ENCODE measurements around the gene GMDS. TPM values are rescaled to one million over a fixed set of nuclear protein-coding genes. Genes with fewer than 3 reads are reported as not detected.
A peak's percentile ranks its signal among the peaks of the same experiment; 100 is the strongest.

Gene GMDS
- polyA plus RNA-seq, 4 donors, result 63.3 to 87.8 (median 71.6) TPM

DNA sequence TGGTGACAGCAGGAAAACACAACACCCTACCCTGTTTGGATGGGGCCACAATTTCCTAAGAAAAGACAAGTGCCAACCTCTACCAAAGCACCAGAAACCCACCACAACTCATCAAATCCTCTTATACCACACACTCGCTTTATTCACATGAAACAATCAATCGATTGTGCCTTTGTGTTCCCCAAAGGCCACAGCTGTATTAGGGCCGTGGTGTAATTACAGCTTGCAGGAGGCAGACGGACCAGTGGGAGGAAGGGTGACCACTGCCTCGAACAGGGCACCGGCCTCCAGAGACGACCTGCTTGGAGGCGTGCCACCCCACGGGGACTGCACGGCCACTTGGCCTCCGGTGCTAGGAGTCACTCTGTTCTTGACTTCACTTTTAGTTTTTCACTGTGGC is 371.6 kb downstream of the GMDS start:
- no peak for DNase-seq (ENCODE audit: low read depth in 4 of 4, low spot score in 2 of 4)

- peak in 2 of 4 donors; percentile 82 to 85 for DNase-seq (ENCODE audit: low read depth in 4 of 4, low spot score in 2 of 4)
These were observed 372.7 kb downstream of the GMDS start for GRCh38 chr6:1872649-1873131.

GRCh38 chr6:1871724-1872315 is 373.6 kb downstream of the GMDS start:
- no peak for DNase-seq (ENCODE audit: low read depth in 4 of 4, low spot score in 2 of 4)

GRCh38 chr6:1870932-1871331 is 374.5 kb downstream of the GMDS start:
- DNase-seq (ENCODE audit: low read depth in 4 of 4, low spot score in 2 of 4), result peak in 1 of 4 donors; percentile 69

DNA sequence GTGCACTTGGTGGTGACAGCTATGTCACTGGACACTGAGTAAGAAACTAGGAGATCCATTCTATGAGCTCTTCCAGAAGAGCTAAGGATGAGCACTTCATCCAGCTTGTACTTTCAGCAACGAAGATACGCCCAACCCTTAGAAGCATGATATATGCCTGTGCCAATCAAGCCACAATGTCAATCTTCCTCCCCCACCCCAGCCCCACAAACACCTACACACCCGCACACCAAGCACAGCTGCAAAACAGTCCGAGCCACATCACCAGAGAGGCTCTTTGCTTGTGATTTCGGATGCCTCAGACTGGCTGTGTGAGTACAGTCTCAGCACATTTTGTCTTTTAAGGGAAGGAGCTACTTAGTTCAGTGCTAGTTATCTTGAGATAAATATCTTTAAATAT is 375.2 kb downstream of the GMDS start:
- no peak for DNase-seq (ENCODE audit: low read depth in 4 of 4, low spot score in 2 of 4)

- DNase-seq (ENCODE audit: low read depth in 4 of 4, low spot score in 2 of 4), result no peak
These were observed 375.6 kb downstream of the GMDS start for GRCh38 chr6:1869769-1870168.

DNA sequence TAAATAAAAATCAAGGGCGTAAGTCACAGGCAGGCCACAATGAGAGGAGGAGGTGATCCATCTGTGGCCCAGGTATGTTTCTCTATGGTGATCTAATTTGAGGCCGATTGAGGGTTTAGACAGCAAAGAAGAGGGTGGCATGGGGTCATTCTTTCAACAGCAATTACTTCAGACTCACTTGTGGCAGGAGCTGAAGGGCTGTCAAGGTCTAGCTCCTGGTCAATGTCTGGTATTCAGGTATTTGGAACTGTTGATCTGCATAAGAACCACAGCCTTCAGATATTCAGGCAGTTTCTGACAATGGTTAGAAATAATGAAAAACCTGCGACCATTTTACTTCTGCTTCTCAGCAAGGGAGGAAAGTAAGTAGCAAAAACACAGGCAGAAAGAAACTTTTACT is 376.1 kb downstream of the GMDS start:
- DNase-seq (ENCODE audit: low read depth in 4 of 4, low spot score in 2 of 4), result no peak

DNA sequence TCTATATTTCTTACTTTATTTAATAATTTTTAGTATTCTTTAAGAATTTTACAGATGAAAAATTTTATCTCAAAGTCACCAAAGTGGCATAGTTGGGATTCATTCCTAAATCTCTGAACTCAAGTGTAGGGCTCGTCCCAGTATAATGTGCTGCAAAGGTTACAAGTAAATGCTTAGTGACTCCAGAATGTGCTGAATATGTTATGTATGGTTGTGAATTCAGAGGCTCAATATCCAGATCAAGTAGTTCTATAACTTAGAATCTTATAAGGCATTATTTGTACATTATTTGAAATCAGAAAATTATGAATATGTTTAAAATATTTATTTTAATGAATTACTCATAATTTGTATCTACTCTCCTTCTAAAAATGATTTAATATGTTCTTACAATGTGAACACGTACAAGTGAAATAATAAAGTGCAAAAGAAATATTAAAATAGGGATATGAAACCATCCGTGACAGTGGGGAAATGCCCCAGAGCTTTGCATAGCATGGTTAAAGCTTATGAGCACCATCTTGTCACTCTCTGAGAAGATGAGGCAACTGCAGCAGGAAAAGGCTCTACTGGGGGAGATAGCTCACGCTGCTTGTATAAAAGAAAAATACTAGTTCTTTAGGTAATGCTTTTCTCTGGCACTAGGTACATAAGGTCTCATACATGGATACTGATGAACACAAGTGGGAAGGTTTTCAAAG is 376.7 kb downstream of the GMDS start:
- no peak for DNase-seq (ENCODE audit: low read depth in 4 of 4, low spot score in 2 of 4)

DNA sequence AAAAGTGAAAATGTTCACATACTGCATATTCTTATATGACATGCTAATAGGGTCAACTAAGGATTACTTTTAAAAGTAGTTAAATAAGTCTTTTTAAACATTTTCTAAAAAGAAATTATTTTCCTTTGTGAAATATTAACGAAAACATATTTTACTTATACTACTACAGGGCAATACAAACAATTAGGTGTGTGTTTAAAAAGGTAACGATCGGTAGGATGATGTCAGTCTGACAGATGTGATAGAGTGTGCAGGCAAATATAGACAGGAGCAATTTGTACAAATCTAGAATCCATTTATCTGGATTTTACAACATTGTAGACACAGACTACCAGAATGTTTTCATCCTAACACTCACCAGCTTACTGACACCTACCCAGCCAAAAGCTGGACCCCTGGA is 378.2 kb downstream of the GMDS start:
- DNase-seq (ENCODE audit: low read depth in 4 of 4, low spot score in 2 of 4), result no peak

GRCh38 chr6:1865585-1865984 is 379.8 kb downstream of the GMDS start:
- DNase-seq (ENCODE audit: low read depth in 4 of 4, low spot score in 2 of 4), result no peak

- DNase-seq (ENCODE audit: low read depth in 4 of 4, low spot score in 2 of 4), result no peak
These were observed 380.9 kb downstream of the GMDS start for GRCh38 chr6:1864496-1864895.

GRCh38 chr6:1862411-1862810 is 383.0 kb downstream of the GMDS start:
- no peak for DNase-seq (ENCODE audit: low read depth in 4 of 4, low spot score in 2 of 4)

GRCh38 chr6:1860756-1861348 is 384.6 kb downstream of the GMDS start:
- no peak for DNase-seq (ENCODE audit: low read depth in 4 of 4, low spot score in 2 of 4)

DNA sequence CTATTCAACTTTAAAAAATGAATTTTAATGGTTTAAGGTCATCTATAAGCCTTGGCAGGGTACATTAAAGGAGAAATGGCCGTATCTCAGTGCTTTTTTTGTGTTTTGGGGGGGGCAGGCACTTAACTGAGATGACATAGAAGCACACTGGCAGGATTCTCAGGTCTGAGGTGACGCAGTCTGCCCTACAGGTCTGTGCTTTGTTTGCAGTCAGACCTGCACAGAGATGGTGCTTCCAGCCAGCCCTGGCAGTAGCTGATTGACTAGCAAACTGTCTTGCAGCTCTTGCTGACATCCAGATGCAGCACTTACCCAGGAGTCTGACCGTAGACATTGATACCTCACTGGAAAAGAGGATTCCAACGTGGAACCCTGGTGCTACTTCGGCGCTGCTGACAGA is 386.5 kb downstream of the GMDS start:
- no peak for DNase-seq (ENCODE audit: low read depth in 4 of 4, low spot score in 2 of 4)

GRCh38 chr6:1858196-1858595 is 387.2 kb downstream of the GMDS start:
- no peak for DNase-seq (ENCODE audit: low read depth in 4 of 4, low spot score in 2 of 4)

DNA sequence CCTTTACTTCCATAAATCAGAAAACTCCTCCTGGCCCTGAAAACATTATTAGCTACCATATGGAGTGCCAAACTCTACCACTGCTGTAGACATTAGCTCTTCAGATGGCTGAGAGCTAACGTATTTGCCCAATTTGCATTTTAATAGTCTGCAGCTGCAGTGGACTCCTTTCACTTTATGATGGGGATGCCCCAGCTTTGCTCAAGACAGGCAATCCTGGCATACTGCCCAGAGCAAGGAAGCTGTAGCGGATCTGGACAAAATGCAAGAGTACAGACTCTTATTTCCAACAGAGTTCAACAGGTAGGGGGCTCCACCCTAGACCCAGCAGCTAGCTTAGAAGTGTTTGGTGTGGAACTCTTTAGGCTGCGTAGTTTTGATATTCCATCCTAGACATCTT is 389.0 kb downstream of the GMDS start:
- no peak for DNase-seq (ENCODE audit: low read depth in 4 of 4, low spot score in 2 of 4)

DNA sequence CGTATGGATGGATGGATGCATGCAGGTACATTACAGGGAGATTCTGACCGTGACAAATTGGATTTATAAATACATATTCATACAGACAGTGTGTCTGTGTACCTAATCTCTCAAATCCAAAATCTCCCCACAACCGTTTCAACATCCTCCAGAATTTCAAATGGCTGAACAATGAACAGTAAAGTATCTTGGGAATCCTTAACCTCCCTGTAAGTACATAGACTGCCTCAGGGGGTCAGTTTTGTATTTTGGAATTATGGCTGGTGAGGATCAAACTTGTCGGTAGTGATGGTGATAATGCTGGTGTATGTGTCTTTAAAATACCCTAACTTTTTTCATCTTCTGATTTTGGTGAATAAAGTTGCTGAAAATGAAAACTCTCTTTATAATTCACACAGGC is 389.5 kb downstream of the GMDS start:
- no peak for DNase-seq (ENCODE audit: low read depth in 4 of 4, low spot score in 2 of 4)

- DNase-seq (ENCODE audit: low read depth in 4 of 4, low spot score in 2 of 4), result no peak
These were observed 391.1 kb downstream of the GMDS start for GRCh38 chr6:1854296-1854695.

- no peak for DNase-seq (ENCODE audit: low read depth in 4 of 4, low spot score in 2 of 4)
These were observed 391.6 kb downstream of the GMDS start for GRCh38 chr6:1853761-1854160.

DNA sequence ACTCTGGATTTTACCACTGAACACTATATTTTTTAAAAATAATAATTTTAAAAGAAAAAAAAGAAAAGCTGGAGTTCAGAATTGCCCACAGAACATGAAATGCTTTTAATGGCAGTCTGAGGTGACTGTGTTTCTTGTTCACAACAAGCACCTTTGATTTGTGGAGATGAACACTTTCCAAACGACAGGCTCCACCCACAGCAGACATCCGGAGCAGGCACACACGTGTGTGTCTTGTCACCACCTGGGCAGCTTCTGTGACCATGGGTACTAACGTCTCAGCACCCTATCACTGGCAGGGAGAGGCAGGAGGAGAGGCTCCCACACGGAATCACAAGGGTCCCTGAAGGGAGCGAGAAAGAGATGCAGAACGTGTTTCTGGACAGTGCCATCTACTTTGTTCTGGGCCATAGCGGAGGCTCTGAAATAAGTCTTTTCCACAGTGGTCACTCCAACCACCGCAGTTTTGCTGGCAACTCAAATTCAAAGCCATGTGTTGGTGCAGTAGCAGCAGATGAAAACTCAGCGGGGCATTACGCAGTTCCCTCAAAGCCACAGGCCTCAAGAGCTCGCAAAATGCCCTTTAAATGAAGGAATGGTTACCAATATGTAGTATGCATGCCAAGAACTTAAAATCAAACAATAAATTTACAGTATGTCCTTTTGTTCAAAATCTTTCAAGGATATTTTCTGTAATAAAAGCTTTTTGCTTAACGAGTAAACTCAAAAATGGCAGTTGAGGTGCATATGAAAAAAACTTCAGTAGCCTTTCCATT is 393.5 kb downstream of the GMDS start:
- DNase-seq (ENCODE audit: low read depth in 4 of 4, low spot score in 2 of 4), result no peak

GRCh38 chr6:1850840-1851157 is 394.6 kb downstream of the GMDS start:
- no peak for DNase-seq (ENCODE audit: low read depth in 4 of 4, low spot score in 2 of 4)

Measured in left renal cortex interstitium (tissue), 4 donors.